Measurements from ENCODE around the gene ZNF425. TPM values are rescaled to one million over a fixed set of nuclear protein-coding genes. Genes with fewer than 3 reads are reported as not detected.
"Not testable (repeated sequence)": the region's sequence is repeated elsewhere in the genome, so short reads cannot be mapped to it uniquely, and the experiment has no call there.

ZNF425 gene
- total RNA-seq = 3.0 TPM

- DNase-seq (ENCODE audit: low spot score) = peak; percentile 93
Measured at GRCh38 chr7:149125863-149126661, at the start of gene ZNF425. Gene ZNF425 (minus strand): TSS chr7:149126324. CDS start chr7:149126213, 111 bp downstream.

- no peak for DNase-seq (ENCODE audit: low spot score)
Measured at GRCh38 chr7:149175150-149175549, 49.0 kb upstream of the ZNF425 start.

- no peak for DNase-seq (ENCODE audit: low spot score)
Measured at GRCh38 chr7:149172534-149172920, 46.4 kb upstream of the ZNF425 start.

GRCh38 chr7:149171892-149172533, 45.9 kb upstream of the ZNF425 start:
- no peak for DNase-seq (ENCODE audit: low spot score)

GRCh38 chr7:149166630-149167352, 40.7 kb upstream of the ZNF425 start:
- DNase-seq (ENCODE audit: low spot score) = no peak

GRCh38 chr7:149166142-149166541, 40.0 kb upstream of the ZNF425 start:
- no peak for DNase-seq (ENCODE audit: low spot score)

- DNase-seq (ENCODE audit: low spot score) = no peak
Measured at GRCh38 chr7:149161241-149161848, 35.2 kb upstream of the ZNF425 start.

GRCh38 chr7:149156898-149157297, 30.8 kb upstream of the ZNF425 start:
- no peak for DNase-seq (ENCODE audit: low spot score)

GRCh38 chr7:149154056-149154455, 27.9 kb upstream of the ZNF425 start:
- no peak for DNase-seq (ENCODE audit: low spot score)

GRCh38 chr7:149153346-149153745, 27.2 kb upstream of the ZNF425 start:
- DNase-seq (ENCODE audit: low spot score) = no peak

GRCh38 chr7:149150981-149151380, 24.9 kb upstream of the ZNF425 start:
- DNase-seq (ENCODE audit: low spot score) = no peak

GRCh38 chr7:149147752-149148653, 21.9 kb upstream of the ZNF425 start:
- no peak for DNase-seq (ENCODE audit: low spot score)

GRCh38 chr7:149147072-149147751, 21.1 kb upstream of the ZNF425 start, which contains the start of gene ZNF398:
Gene ZNF398 (plus strand): TSS chr7:149147453. CDS start chr7:149147743, 290 bp downstream.
- DNase-seq (ENCODE audit: low spot score) = peak; percentile 75

GRCh38 chr7:149145031-149145845, 19.1 kb upstream of the ZNF425 start:
- peak; percentile 79 for DNase-seq (ENCODE audit: low spot score)

- not testable (repeated sequence) for DNase-seq (ENCODE audit: low spot score)
Measured at GRCh38 chr7:149144436-149144922, 18.4 kb upstream of the ZNF425 start.

GRCh38 chr7:149141893-149142292, 15.8 kb upstream of the ZNF425 start:
- DNase-seq (ENCODE audit: low spot score) = no peak

- DNase-seq (ENCODE audit: low spot score) = no peak
Measured at GRCh38 chr7:149140831-149141230, 14.7 kb upstream of the ZNF425 start.

- no peak for DNase-seq (ENCODE audit: low spot score)
Measured at GRCh38 chr7:149136118-149136517, 10.0 kb upstream of the ZNF425 start.

GRCh38 chr7:149133028-149133710, 7.0 kb upstream of the ZNF425 start:
- no peak for DNase-seq (ENCODE audit: low spot score)

Measured in ureter (tissue), 1 donor.